ENCODE data around the gene IL17RD.
A peak's percentile ranks its signal among the peaks of the same experiment; 100 is the strongest.

The IL17RD gene

DNA sequence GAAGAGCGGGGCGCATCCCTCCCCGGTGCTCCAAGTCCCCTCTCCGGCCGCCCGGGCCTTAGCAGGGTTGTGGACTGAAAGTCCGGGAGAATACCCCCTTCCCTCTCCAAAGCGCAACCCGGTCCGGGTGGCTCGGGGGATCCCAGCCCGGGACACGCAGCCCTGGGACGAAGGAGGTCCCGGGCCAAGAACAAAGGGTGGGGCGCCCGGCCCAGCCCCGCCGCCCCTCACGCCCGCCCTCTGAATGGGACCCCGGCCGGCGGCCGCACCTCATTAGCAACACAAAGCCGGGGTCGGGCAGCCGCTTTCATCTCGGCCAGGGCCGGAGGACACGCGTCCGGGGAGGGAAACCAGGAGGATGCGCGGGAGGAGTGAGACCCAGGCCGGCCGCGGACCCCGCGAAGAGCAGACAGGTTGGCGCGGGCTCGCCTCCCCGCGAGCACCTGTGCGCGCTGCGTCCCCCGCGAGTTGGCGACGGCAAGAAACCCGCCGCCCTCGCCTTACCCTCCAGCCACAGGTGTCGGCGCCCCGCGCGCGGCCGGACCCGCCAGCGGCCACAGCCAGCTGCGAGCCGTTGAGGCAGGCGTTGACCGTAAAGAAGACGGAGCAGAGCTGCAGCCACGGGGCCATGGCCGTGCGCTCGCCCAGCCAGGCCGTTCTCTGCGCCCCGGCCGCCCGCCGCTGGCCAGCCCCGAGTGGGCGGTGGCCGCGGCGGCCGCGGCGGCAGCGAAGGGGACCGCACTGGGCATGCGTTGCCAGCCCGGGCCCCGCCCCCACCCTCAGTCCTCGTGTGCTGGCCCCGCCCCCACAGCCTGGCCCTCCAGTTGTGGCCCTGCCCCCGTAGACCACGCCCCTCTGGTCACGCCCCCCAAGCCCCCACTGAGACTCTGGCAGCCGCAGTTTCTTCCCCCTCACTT, at the start of gene IL17RD:
Gene IL17RD, minus strand, starts transcription at position 697 of the 917 bp plus-strand sequence. Its CDS starts 67 bp downstream, at position 630.
- TF ChIP-seq CTCF (conservative IDR thresholded peaks at IDR 0.05; ENCODE audit: low read length): no peak
- peak within 1 kb of the TSS; percentile 59 for H3K4me3 ChIP-seq (ENCODE audit: low read length)
- DNase-seq (ENCODE audit: low read depth): peak; percentile 62

- no peak for TF ChIP-seq CTCF (conservative IDR thresholded peaks at IDR 0.05; ENCODE audit: low read length)
- DNase-seq (ENCODE audit: low read depth): no peak
- H3K4me3 ChIP-seq (ENCODE audit: low read length): no peak overlapping the region
Measured at GRCh38 chr3:57206423-57206822, 41.3 kb upstream of the IL17RD start.

GRCh38 chr3:57199895-57200297, 34.7 kb upstream of the IL17RD start, which contains the start of gene HESX1:
TSS of gene HESX1 (minus strand) at chr3:57199978. CDS start at chr3:57199918, 60 bp downstream.
- H3K4me3 ChIP-seq (ENCODE audit: low read length): no peak within 1 kb of the TSS
- TF ChIP-seq CTCF (conservative IDR thresholded peaks at IDR 0.05; ENCODE audit: low read length): no peak
- no peak for DNase-seq (ENCODE audit: low read depth)

DNA sequence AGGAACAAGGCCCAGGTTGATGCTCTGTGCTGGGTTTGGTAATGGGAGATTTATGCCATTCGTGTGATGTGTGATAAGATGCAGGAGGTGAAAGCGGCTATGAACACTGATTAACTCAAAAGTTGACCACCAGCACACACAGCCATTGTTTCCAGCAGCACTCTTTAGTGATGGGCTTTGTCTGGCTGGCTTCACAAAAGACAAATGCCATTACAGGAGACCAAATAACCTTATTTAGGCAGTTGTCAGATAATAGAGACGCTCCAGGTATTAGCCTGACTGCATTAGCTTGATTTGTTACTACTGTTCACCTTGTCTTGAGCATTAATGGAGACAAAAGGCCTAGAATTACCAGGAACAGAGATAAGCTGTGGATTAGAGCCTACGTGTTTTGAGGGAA, 29.5 kb upstream of the IL17RD start:
- H3K4me3 ChIP-seq (ENCODE audit: low read length): no peak overlapping the region
- TF ChIP-seq CTCF (conservative IDR thresholded peaks at IDR 0.05; ENCODE audit: low read length): no peak
- DNase-seq (ENCODE audit: low read depth): no peak

GRCh38 chr3:57192028-57192427, 26.9 kb upstream of the IL17RD start:
- no peak for TF ChIP-seq CTCF (conservative IDR thresholded peaks at IDR 0.05; ENCODE audit: low read length)
- no peak for DNase-seq (ENCODE audit: low read depth)
- H3K4me3 ChIP-seq (ENCODE audit: low read length): no peak overlapping the region

DNA sequence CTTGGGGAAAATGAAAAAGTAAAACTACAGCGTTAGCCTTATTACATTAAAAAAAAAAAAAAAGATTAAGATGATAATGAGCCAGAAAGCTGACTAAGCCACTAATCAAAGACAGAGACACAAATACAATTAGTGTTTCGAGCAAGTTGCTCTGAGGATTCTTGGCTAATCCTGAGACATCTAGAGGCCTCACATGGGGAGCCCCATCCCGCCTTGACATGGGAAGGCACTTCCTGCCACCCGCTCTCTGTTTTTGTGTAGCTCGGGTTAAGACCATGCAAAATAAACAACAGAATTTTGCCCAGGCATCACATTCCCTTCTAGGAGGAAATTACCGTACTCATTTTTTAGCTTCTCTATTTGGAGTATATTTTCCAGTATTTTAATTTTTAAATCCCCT, 19.4 kb upstream of the IL17RD start:
- DNase-seq (ENCODE audit: low read depth): peak; percentile 44

More for the DNA sequence above, 19.4 kb upstream of the IL17RD start:
- no peak overlapping the region for H3K4me3 ChIP-seq (ENCODE audit: low read length)
- TF ChIP-seq CTCF (conservative IDR thresholded peaks at IDR 0.05; ENCODE audit: low read length): no peak
